AG09319 (cell line): ENCODE measurements around the gene RPP21.

Source experiments
- DNase-seq: peaks from one replicate; pipeline ENCODE4 v3.0.0-alpha.2; 2010; ENCODE audit warnings: low read depth; ENCODE audit errors: extremely low read depth
- CTCF ChIP-seq: IDR thresholded peaks from 2 replicates; pipeline ENCODE4 v1.5.1; 2011; ENCODE audit warnings: low read depth, mild to moderate bottlenecking, inconsistent platforms, low read length, moderate library complexity

RPP21 gene

GRCh38 chr6:30329331-30329730 lies 15.6 kb upstream of the RPP21 start:
- DNase-seq = no peak
- no peak for TF ChIP-seq CTCF

GRCh38 chr6:30331981-30332380 lies 13.0 kb upstream of the RPP21 start:
- TF ChIP-seq CTCF = no peak
- no peak for DNase-seq

- no peak for DNase-seq
- TF ChIP-seq CTCF = no peak
These were observed 10.7 kb upstream of the RPP21 start for GRCh38 chr6:30334075-30334783.

- DNase-seq = no peak
These were observed 4.3 kb upstream of the RPP21 start for GRCh38 chr6:30340589-30341054.

GRCh38 chr6:30341218-30341617 lies 3.7 kb upstream of the RPP21 start:
- no peak for DNase-seq
- no peak for TF ChIP-seq CTCF

More at GRCh38 chr6:30340589-30341054, 4.3 kb upstream of the RPP21 start:
- TF ChIP-seq CTCF = no peak

GRCh38 chr6:30341728-30342127 lies 3.2 kb upstream of the RPP21 start:
- TF ChIP-seq CTCF = no peak
- no peak for DNase-seq

GRCh38 chr6:30344191-30344867 lies 627 bp upstream of the RPP21 start:
- no peak for TF ChIP-seq CTCF
- DNase-seq = no peak
